ENCODE results near the gene ENTPD1.
"Not testable (repeated sequence)": the region's sequence is repeated elsewhere in the genome, so short reads cannot be mapped to it uniquely, and the experiment has no call there.

DNA sequence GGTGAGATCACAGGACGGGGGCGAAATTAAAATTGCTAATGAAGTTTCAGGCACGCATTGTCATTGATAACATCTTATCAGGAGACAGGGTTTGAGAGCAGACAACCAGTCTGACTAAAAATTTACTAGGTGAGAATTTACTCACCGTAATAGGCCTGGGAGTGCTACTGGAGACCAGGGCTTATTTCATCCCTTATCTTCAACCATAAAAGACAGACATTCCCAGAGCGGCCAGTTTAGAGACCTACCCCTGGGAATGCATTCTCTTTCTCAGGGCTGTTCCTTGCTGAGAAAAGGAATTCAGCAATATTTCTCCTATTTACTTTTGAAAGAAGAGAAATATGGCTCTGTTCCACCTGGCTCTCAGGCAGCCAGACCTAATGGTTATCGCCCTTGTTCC lies 23.1 kb upstream of the ENTPD1 start:
- TF ChIP-seq POLR2AphosphoS5 (IDR thresholded peaks at IDR 0.05) = not testable (repeated sequence)
- TF ChIP-seq, protein P1, sequence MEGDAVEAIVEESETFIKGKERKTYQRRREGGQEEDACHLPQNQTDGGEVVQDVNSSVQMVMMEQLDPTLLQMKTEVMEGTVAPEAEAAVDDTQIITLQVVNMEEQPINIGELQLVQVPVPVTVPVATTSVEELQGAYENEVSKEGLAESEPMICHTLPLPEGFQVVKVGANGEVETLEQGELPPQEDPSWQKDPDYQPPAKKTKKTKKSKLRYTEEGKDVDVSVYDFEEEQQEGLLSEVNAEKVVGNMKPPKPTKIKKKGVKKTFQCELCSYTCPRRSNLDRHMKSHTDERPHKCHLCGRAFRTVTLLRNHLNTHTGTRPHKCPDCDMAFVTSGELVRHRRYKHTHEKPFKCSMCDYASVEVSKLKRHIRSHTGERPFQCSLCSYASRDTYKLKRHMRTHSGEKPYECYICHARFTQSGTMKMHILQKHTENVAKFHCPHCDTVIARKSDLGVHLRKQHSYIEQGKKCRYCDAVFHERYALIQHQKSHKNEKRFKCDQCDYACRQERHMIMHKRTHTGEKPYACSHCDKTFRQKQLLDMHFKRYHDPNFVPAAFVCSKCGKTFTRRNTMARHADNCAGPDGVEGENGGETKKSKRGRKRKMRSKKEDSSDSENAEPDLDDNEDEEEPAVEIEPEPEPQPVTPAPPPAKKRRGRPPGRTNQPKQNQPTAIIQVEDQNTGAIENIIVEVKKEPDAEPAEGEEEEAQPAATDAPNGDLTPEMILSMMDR (IDR thresholded peaks at IDR 0.05) = not testable (repeated sequence)

Data from upper lobe of left lung (tissue), 4 donors.